D721Med (cell line): ENCODE data around the gene TANC2.
"Not testable (repeated sequence)": the region's sequence is repeated elsewhere in the genome, so short reads cannot be mapped to it uniquely, and the experiment has no call there.

Source experiments
- DNase-seq: peaks from one replicate; pipeline ENCODE4 v3.0.0; 2011; ENCODE audit warnings: low spot score; ENCODE audit not compliant: insufficient read length
- FAIRE-seq: peaks from 2 replicates; lab custom pipeline; 2011; peaks lifted over from hg19 to GRCh38; lab: Jason Lieb, UNC
- TF ChIP-seq, protein P1 (sequence below): IDR thresholded peaks from 2 replicates; pipeline ENCODE4 v1.5.1; 2012; ENCODE audit warnings: mild to moderate bottlenecking, control low read depth; ENCODE audit not compliant: insufficient read depth; ENCODE audit errors: missing control alignments

The TANC2 gene

DNA sequence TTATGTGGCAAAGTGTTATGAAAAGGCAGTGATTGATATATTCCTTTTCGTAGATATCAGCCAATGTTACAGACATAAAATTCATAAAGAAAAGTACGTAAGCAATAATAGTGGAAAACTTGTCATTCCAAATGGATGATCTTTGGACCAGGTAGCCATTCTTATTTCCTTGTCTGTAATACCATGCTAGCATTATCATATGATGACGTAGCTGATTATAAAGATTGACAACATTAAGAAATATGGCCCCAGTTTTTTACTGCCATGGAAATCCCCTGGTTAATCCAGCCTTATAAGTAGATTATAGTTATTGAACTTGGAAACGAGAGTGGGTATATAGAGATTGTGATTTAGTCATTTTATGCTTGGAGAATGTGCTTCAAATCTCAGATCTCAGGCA is 8.8 kb downstream of the TANC2 start:
- FAIRE-seq (peak; percentile 35), DNase-seq (no peak)
- TF ChIP-seq, protein P1, sequence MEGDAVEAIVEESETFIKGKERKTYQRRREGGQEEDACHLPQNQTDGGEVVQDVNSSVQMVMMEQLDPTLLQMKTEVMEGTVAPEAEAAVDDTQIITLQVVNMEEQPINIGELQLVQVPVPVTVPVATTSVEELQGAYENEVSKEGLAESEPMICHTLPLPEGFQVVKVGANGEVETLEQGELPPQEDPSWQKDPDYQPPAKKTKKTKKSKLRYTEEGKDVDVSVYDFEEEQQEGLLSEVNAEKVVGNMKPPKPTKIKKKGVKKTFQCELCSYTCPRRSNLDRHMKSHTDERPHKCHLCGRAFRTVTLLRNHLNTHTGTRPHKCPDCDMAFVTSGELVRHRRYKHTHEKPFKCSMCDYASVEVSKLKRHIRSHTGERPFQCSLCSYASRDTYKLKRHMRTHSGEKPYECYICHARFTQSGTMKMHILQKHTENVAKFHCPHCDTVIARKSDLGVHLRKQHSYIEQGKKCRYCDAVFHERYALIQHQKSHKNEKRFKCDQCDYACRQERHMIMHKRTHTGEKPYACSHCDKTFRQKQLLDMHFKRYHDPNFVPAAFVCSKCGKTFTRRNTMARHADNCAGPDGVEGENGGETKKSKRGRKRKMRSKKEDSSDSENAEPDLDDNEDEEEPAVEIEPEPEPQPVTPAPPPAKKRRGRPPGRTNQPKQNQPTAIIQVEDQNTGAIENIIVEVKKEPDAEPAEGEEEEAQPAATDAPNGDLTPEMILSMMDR, result no peak

DNA sequence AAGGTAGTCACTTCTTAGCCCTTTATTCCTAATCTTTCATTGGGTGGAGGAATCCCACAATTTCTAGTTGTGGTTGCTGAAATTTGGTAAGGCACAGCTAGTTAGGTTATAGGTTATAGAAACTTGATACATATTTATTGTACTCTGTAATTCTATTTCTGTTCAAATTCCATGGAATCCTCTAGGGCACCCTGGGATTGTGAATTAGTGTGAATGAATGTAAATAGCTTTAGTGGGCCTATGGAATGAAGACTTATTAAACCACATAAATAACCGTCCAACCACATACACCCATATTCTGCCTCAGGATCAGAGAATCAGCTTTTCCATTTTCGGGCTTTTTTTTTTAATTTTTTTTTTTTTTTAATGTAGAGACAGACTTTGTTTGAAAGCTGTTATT is 9.2 kb downstream of the TANC2 start:
- no peak for DNase-seq
- TF ChIP-seq, protein P1, result no peak
- FAIRE-seq, result no peak

DNA sequence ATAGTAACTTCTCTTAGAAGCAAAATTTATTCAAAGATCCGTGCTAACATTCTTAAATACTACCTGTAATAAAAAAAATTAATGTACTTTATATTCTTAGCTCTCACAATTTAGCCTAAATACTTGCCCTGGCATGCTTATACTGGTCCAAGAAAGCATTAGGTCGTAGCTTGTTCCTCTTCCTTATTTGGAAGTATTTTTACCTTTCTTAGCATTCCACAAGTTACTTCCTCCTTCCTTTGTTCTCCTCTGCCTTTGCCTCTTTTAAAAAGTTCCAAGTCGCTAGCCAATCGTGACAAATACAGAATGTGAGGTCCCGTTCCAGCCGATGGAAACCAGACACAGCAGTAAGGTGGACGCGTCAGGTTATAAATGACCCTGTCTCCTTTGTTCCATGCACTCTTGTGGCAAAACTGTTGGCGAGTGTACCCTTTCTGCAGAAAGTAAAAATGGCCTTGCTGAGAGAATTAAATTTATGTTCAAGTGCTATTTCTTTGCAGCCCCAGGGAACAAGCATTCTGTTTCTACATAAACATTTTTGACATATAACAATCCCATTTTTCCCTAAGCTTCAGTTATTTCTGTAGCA is 10.7 kb downstream of the TANC2 start:
- not testable (repeated sequence) for DNase-seq, FAIRE-seq

DNA sequence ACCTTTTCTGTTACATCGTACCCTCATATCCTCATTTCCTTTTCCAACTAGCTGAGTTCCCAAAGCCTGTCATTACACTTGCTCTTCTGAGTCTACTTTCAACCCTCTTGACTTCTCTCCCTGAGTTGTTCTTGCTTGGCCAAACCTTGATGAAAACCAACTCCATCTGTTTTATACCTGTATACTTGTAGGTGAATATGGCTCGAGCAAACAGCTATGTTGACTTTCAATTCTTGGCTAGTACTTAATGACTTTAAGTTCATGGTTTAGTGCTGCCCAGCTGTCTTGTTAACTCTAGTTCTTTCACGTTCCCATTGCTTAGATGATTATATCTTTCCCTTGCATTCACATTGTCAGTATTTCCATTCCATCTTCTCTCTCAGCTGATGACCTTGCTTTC is 14.8 kb downstream of the TANC2 start:
- DNase-seq (no peak), FAIRE-seq (no peak)
- TF ChIP-seq, protein P1, result no peak

DNA sequence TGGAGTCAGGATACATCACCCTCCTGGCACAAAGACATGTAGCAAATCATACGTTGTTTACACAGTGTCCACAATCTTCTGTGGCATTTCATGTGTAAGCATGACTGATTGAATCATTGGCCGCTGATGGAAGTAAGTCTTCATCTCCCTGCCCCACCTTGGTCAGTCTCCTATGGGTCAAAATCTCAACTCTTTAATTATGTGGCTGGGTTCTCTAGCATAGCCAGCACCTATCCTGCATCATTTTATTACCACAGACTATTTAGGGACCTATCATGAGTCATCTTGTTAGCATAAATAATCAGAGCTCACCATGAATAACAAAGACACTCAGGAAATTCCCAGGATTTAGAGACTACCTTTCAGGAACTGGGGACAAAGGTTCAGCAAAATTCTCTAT is 15.9 kb downstream of the TANC2 start:
- FAIRE-seq, result no peak
- no peak for DNase-seq
- TF ChIP-seq, protein P1, result no peak

DNA sequence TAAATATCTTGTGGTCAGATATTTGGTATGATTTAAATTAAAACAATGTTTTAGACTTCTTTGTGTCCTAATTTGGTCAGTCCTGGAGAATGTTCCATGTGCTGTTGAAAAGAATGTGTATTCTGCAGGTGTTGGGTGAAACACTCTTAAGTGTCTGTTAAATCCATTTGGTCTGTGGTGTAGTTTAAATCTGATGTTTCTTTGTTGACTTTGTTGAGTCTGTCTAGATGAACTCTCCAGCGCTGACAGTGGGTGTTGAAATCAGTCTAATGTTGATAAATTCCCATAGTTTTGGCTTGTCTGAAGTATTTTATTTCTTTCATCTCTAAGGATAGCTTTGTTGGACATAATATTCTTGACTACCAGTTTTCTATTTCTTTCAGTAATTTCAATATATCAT is 18.8 kb downstream of the TANC2 start:
- TF ChIP-seq, protein P1, result no peak
- DNase-seq (no peak), FAIRE-seq (no peak)

DNA sequence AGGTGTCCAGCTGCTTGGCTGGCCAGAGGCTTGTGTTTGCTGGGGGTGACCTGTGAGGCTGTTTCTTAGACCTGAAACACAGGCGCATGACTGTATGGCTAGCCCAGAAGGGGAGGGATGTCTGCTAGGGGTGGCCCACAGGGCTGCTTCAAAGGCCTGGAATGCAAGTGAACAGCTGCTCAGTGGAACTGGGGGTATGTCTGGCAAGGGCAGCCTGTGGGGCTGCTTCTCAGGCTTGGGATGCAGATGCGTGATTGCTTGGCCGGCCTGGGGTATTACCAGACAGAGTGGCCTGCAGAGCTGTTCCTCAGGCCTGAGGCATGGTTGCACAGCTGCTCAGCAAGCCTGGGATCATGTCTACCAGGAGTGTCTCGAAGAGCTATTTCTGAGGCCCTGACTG is 20.5 kb downstream of the TANC2 start:
- DNase-seq (no peak), FAIRE-seq (no peak)
- TF ChIP-seq, protein P1, result no peak

DNA sequence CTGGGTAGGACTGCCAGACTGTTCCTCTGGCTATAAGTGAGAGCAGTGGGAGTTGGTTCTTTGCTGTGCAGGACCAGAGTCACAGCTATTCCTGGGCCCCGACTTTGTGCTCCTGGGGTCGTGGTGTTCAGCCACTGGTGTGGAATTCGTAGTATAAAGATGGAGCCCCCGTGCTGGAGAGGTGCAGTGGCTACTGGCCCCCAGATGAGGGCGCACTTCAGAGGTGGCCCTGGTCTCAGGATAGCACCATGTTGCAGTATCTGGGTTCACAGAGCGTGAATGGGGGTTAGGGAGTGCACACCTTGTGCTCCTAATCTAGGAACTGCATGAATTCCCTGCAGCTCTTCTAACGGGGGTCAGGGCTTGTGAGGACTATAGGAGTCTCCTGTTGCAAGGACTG is 21.1 kb downstream of the TANC2 start:
- DNase-seq, result no peak
- no peak for FAIRE-seq
- TF ChIP-seq, protein P1, result no peak
